Mononuclear cell (primary cell): ENCODE results near the gene MYG1. TPM values are rescaled to one million over a fixed set of nuclear protein-coding genes. Genes with fewer than 3 reads are reported as not detected.
A peak's percentile ranks its signal among the peaks of the same experiment; 100 is the strongest.

ENCODE experiments used
- H3K27me3 ChIP-seq: 2 replicates; pipeline ENCODE4 v1.6.0; 2011; ENCODE audit warnings: low read length, control low read depth; ENCODE audit not compliant: insufficient read depth
- H3K4me1 ChIP-seq: 2 replicates; pipeline ENCODE4 v1.5.1; 2011; ENCODE audit warnings: mild to moderate bottlenecking, low read length, control low read depth; ENCODE audit not compliant: insufficient read depth
- H3K4me3 ChIP-seq: 2 replicates; pipeline ENCODE4 v1.5.1; 2011; ENCODE audit warnings: mild to moderate bottlenecking, low read length, moderate library complexity
- H3K9me3 ChIP-seq: 2 replicates; pipeline ENCODE4 v1.5.1; 2011; ENCODE audit warnings: low read depth, mild to moderate bottlenecking, control low read depth, low read length
- total RNA-seq: library from RNA; depleted of rRNA; stranded (reverse); fragments of >200 nt; gene quantifications from one replicate; pipeline ENCODE4 v1.2.3, GENCODE V29; 2012

The MYG1 gene
- 20.4 TPM for total RNA-seq

GRCh38 chr12:53299454-53300180 lies at the start of gene MYG1:
Gene MYG1 (plus strand): TSS chr12:53299695. CDS start chr12:53299738, 43 bp downstream.
- Histone ChIP-seq H3K4me3 (peak within 1 kb of the TSS; percentile 80), H3K4me1 (peaks cover 66% of the 10 kb centered on the region), H3K9me3 (no peaks in the 10 kb centered on the region), H3K27me3 (no peaks in the 10 kb centered on the region)

GRCh38 chr12:53251477-53252348 lies 47.8 kb upstream of the MYG1 start:
- Histone ChIP-seq H3K9me3 (no peaks in the 10 kb centered on the region), H3K4me3 (peak overlapping the region; percentile 85), H3K27me3 (no peaks in the 10 kb centered on the region), H3K4me1 (peaks cover 47% of the 10 kb centered on the region)

- no peaks in the 10 kb centered on the region for H3K27me3 ChIP-seq
- peaks cover 48% of the 10 kb centered on the region for H3K4me1 ChIP-seq
- H3K4me3 ChIP-seq = peak overlapping the region; percentile 85
- H3K9me3 ChIP-seq = no peaks in the 10 kb centered on the region
Measured at GRCh38 chr12:53252349-53252916, 47.1 kb upstream of the MYG1 start.

- Histone ChIP-seq H3K4me3 (no peak overlapping the region), H3K27me3 (no peaks in the 10 kb centered on the region), H3K9me3 (no peaks in the 10 kb centered on the region), H3K4me1 (peaks cover 48% of the 10 kb centered on the region)
Measured at GRCh38 chr12:53253298-53253697, 46.2 kb upstream of the MYG1 start.

GRCh38 chr12:53254816-53255545 lies 44.5 kb upstream of the MYG1 start:
- Histone ChIP-seq H3K9me3 (no peaks in the 10 kb centered on the region), H3K4me3 (no peak overlapping the region), H3K4me1 (peaks cover 52% of the 10 kb centered on the region), H3K27me3 (no peaks in the 10 kb centered on the region)

- Histone ChIP-seq H3K4me3 (no peak overlapping the region), H3K27me3 (no peaks in the 10 kb centered on the region), H3K9me3 (no peaks in the 10 kb centered on the region), H3K4me1 (peaks cover 52% of the 10 kb centered on the region)
Measured at GRCh38 chr12:53255996-53256395, 43.5 kb upstream of the MYG1 start.

- peaks cover 30% of the 10 kb centered on the region for H3K4me1 ChIP-seq
- no peaks in the 10 kb centered on the region for H3K9me3 ChIP-seq
- H3K4me3 ChIP-seq = no peak overlapping the region
- no peaks in the 10 kb centered on the region for H3K27me3 ChIP-seq
Measured at GRCh38 chr12:53258541-53259539, 40.7 kb upstream of the MYG1 start.

- peaks cover 23% of the 10 kb centered on the region for H3K4me1 ChIP-seq
- H3K4me3 ChIP-seq = no peak overlapping the region
- no peaks in the 10 kb centered on the region for H3K9me3 ChIP-seq
- H3K27me3 ChIP-seq = no peaks in the 10 kb centered on the region
Measured at GRCh38 chr12:53259891-53260290, 39.6 kb upstream of the MYG1 start.

GRCh38 chr12:53265783-53266182 lies 33.7 kb upstream of the MYG1 start:
- no peaks in the 10 kb centered on the region for H3K27me3 ChIP-seq
- no peak overlapping the region for H3K4me3 ChIP-seq
- no peaks in the 10 kb centered on the region for H3K9me3 ChIP-seq
- H3K4me1 ChIP-seq = peaks cover 30% of the 10 kb centered on the region

- H3K4me3 ChIP-seq = peak overlapping the region; percentile 50
- no peaks in the 10 kb centered on the region for H3K9me3 ChIP-seq
- H3K4me1 ChIP-seq = peaks cover 30% of the 10 kb centered on the region
- H3K27me3 ChIP-seq = no peaks in the 10 kb centered on the region
Measured at GRCh38 chr12:53267306-53267998, 32.0 kb upstream of the MYG1 start.

- Histone ChIP-seq H3K4me1 (peaks cover 30% of the 10 kb centered on the region), H3K4me3 (peak within 1 kb of the TSS; percentile 50), H3K9me3 (no peaks in the 10 kb centered on the region), H3K27me3 (no peaks in the 10 kb centered on the region)
Measured at GRCh38 chr12:53267999-53268629, 31.4 kb upstream of the MYG1 start, which contains the start of gene ESPL1. Gene ESPL1 (plus strand): TSS chr12:53268299. CDS start chr12:53268767, 468 bp downstream.

GRCh38 chr12:53268630-53269562 lies 30.6 kb upstream of the MYG1 start:
- Histone ChIP-seq H3K27me3 (no peaks in the 10 kb centered on the region), H3K9me3 (no peaks in the 10 kb centered on the region), H3K4me1 (peaks cover 30% of the 10 kb centered on the region), H3K4me3 (peak overlapping the region; percentile 50)
